K562 (cell line): ENCODE measurements around the gene IL6R. TPM values are rescaled to one million over a fixed set of nuclear protein-coding genes. Genes with fewer than 3 reads are reported as not detected.

Experiments
- FOSL1 ChIP-seq: fragments of 200-800 bp; sonication (Bioruptor generic); conservative IDR thresholded peaks from 2 replicates; pipeline ENCODE4 v1.6.1; 2016; ENCODE audit warnings: missing genetic modification characterization, missing compliant biosample characterization
- HIVEP1 ChIP-seq: fragments of 250-450 bp; sonication (Bioruptor Pico); IDR thresholded peaks from 2 replicates; pipeline ENCODE4 v1.4.0; 2020; ENCODE audit warnings: mild to moderate bottlenecking
- HNRNPL ChIP-seq: fragments of 200-400 bp; formaldehyde crosslinking; IDR thresholded peaks from 2 replicates; pipeline ENCODE4 v1.6.1; 2017; ENCODE audit warnings: low read depth, mild to moderate bottlenecking, low read length
- NCOA2 ChIP-seq, 2 experiments: fragments of 450-650 bp; IDR thresholded peaks; 2 replicates each; pipeline ENCODE4 v1.6.1; 2018; ENCODE audit warnings: mild to moderate bottlenecking in 2 of 2, moderate library complexity in 1 of 2; ENCODE audit not compliant: partially characterized antibody in 2 of 2
- RREB1 ChIP-seq: fragments of 250-450 bp; sonication (Bioruptor Pico); IDR thresholded peaks from 2 replicates; pipeline ENCODE4 v1.4.0; 2020
- TBP ChIP-seq: optimal IDR thresholded peaks from 2 replicates; pipeline ENCODE3; 2011; ENCODE audit warnings: low read depth, low read length, improper control_type of control experiment
- ZNF146 ChIP-seq: IDR thresholded peaks from one replicate; pipeline ENCODE4 v1.6.1; 2018; ENCODE audit warnings: missing compliant biosample characterization; ENCODE audit not compliant: unreplicated experiment
- ZNF253 ChIP-seq: fragments of 250-450 bp; sonication (Bioruptor Pico); conservative IDR thresholded peaks from 2 replicates; pipeline ENCODE4 v1.6.1; 2021; ENCODE audit warnings: mild to moderate bottlenecking
- ZNF318 ChIP-seq, 2 experiments: fragments of 450-650 bp; IDR thresholded peaks; 2 replicates each; pipeline ENCODE4 v1.6.1; 2016; ENCODE audit warnings: mild to moderate bottlenecking in 2 of 2, borderline replicate concordance in 1 of 2, low read depth in 1 of 2, moderate library complexity in 1 of 2
- ZNF347 ChIP-seq: fragments of 450-650 bp; formaldehyde crosslinking; IDR thresholded peaks from 2 replicates; pipeline ENCODE4 v1.4.0; 2020; ENCODE audit warnings: low read depth, mild to moderate bottlenecking, moderate library complexity
- ZNF77 ChIP-seq: fragments of 250-450 bp; sonication (Bioruptor Pico); IDR thresholded peaks from 2 replicates; pipeline ENCODE4 v1.5.0; 2020
- polyA plus RNA-seq, 8 experiments: library from polyadenylated mRNA; depleted of rRNA in 4 of 8; stranded (reverse) in 5 of 8; unstranded in 3 of 8; fragments of >200 nt; fragmentation: Nextera tagmentation in 2 of 8; fragmentation: Illumina TruSeq in 1 of 8; extraction: Ambion mirVana in 2 of 8; extraction: Trizol in 1 of 8; gene quantifications; 2 replicates each; pipeline versions ENCODE4 v1.2.1 to v1.2.3, GENCODE V29; 2011 to 2014; ENCODE audit warnings: inconsistent platforms in 1 of 8, missing spikeins in 1 of 8
- total RNA-seq, 7 experiments: library from RNA; depleted of rRNA in 6 of 7; stranded (reverse); fragments of >200 nt in 6 of 7; fragmentation: Illumina TruSeq in 2 of 7; extraction: Trizol in 2 of 7; gene quantifications; 2 replicates each; pipeline versions ENCODE4 v1.2.1 to v1.2.3, GENCODE V29; 2011 to 2021; ENCODE audit warnings: low replicate concordance in 1 of 7

IL6R gene
- total and polyA plus RNA-seq, 9 of the 15 experiments (the other 6 are each of a cell fraction or from before 2014, with no cell fraction given): 0.05 to 1.1 (median 0.11) TPM; not detected in 2

- TF ChIP-seq NCOA2 (IDR thresholded peaks at IDR 0.05; ENCODE audit: partially characterized antibody in 2 of 2) (peak in 1 of 2 experiments; percentile 72), TBP (no peak), HIVEP1 (CRISPR knock-in tag) (no peak), RREB1 (CRISPR knock-in tag) (no peak), ZNF318 (IDR thresholded peaks at IDR 0.05; ENCODE audit: borderline replicate concordance in 1 of 2, low read depth in 1 of 2) (no peak), ZNF146 (CRISPR knock-in tag) (no peak), FOSL1 (tag) (no peak; the same call in 1 of the 2 replicates), ZNF347 (CRISPR knock-in tag) (no peak), ZNF77 (CRISPR knock-in tag) (no peak), HNRNPL (no peak), ZNF253 (CRISPR knock-in tag) (no peak)
Observed at GRCh38 chr1:154384650-154385489, 20.3 kb upstream of the IL6R start (continued).
